Testis (tissue), 3 donors: Measurements from ENCODE around the gene LIME1. TPM values are rescaled to one million over a fixed set of nuclear protein-coding genes. Genes with fewer than 3 reads are reported as not detected.

Source experiments
- DNase-seq: peaks from one replicate; pipeline ENCODE4 v3.0.0-alpha.2; 2019
- H3K27ac ChIP-seq, 2 donors: fragments of 200-600 bp; sonication (generic); one replicate each; pipeline ENCODE4 v1.5.1; 2019
- H3K27me3 ChIP-seq: fragments of 200-600 bp; sonication (generic); one replicate; pipeline ENCODE4 v1.5.1; 2019
- H3K36me3 ChIP-seq: fragments of 200-600 bp; sonication (generic); one replicate; pipeline ENCODE4 v1.5.1; 2017; ENCODE audit warnings: low read depth; ENCODE audit errors: missing control alignments
- H3K4me1 ChIP-seq: fragments of 200-600 bp; sonication (generic); one replicate; pipeline ENCODE4 v1.5.1; 2019
- H3K4me3 ChIP-seq, 2 donors: fragments of 200-600 bp; sonication (generic); one replicate each; pipeline ENCODE4 v1.5.1; 2017 to 2019
- H3K9me3 ChIP-seq: fragments of 200-600 bp; sonication (generic); one replicate; pipeline ENCODE4 v1.5.1; 2017
- POLR2A ChIP-seq: fragments of 450-650 bp; IDR thresholded peaks from one replicate; pipeline ENCODE4 v1.6.1; 2017; ENCODE audit warnings: antibody characterized with exemption, mild to moderate bottlenecking, moderate library complexity
- WGBS, 2 donors: methylation state at CpG; one replicate each; pipeline ENCODE4 v1.1.5; 2018; 5-methylcytosine and 5-hydroxymethylcytosine counted together
- intact Hi-C: fragments of 100-400 bp; cut with DNase I; formaldehyde crosslinking; loops from one replicate; pipeline ENCODE4 v1.15.1; 2023; ENCODE audit warnings: low total_unique reads
- polyA plus RNA-seq: library from polyadenylated mRNA; stranded (reverse); fragments of 350-450 nt; fragmentation: Illumina TruSeq; extraction: RNeasy Lipid Tissue Mini Kit (QIAGEN cat#74804); gene quantifications from one replicate; pipeline ENCODE4 v1.2.3, GENCODE V29; 2014; ENCODE audit warnings: low read depth, low replicate concordance; ENCODE audit not compliant: insufficient read depth
- total RNA-seq, 2 donors: library from RNA; depleted of rRNA; stranded (reverse); fragments of >200 nt; gene quantifications; one replicate each; pipeline ENCODE4 v1.2.3, GENCODE V29; 2016
- TF ChIP-seq, protein P1 (sequence below), 3 experiments: fragments of 450-650 bp in 2 of 3; fragments of 200-600 bp in 1 of 3; sonication (generic) in 1 of 3; IDR thresholded peaks; one replicate each; pipeline ENCODE4 v1.5.1; 2016 to 2019; ENCODE audit warnings: antibody characterized with exemption in 3 of 3, mild to moderate bottlenecking in 2 of 3, moderate library complexity in 1 of 3

Gene LIME1
- total and polyA plus RNA-seq, 3 donors from 2014 or later: 5.6 to 47.4 (median 41.4) TPM

DNA sequence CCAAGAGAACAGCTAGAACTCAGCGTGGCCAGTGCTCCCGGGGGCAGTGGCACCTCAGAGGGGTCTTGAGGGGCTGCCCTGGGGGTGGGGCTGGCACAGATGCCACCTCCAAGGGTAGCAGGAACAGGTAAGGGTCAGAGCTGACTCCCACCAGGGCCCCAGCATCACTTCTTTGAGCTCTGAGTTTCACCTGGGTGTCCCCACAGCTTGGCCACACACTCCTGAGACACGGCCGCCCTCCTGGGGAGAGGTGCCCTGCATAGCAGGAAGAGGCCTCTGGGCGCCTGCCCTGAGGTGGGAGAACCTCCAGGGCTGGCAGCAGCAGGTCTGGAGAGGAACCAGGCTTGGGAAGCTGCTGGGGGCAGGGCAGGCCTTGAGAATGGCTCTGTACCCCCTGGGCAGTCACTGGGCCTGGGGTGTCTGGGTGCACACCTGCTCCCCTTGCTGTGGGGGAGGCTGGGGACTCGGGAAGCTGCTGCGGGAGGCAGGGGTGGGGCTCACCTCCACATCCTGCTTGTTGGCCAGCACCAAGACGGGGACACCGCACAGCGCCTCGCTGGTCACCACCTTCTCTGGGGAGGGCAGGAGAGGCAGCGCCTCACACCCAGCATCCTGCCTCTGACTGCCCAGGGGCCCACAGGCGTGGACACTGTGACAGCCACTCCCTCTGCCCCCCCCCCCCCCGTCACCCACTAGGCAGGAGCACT is 35.0 kb upstream of the LIME1 start:
- peaks cover 24% of the 10 kb centered on the region for H3K4me1 ChIP-seq
- no peak overlapping the region for H3K27ac ChIP-seq
- intact Hi-C loops: no loop called here
- no peaks in the 10 kb centered on the region for H3K36me3 ChIP-seq
- H3K9me3 ChIP-seq: no peaks in the 10 kb centered on the region
- DNase-seq: no peak
- no peaks in the 10 kb centered on the region for H3K27me3 ChIP-seq
- TF ChIP-seq POLR2A: no peak
- TF ChIP-seq, protein P1, sequence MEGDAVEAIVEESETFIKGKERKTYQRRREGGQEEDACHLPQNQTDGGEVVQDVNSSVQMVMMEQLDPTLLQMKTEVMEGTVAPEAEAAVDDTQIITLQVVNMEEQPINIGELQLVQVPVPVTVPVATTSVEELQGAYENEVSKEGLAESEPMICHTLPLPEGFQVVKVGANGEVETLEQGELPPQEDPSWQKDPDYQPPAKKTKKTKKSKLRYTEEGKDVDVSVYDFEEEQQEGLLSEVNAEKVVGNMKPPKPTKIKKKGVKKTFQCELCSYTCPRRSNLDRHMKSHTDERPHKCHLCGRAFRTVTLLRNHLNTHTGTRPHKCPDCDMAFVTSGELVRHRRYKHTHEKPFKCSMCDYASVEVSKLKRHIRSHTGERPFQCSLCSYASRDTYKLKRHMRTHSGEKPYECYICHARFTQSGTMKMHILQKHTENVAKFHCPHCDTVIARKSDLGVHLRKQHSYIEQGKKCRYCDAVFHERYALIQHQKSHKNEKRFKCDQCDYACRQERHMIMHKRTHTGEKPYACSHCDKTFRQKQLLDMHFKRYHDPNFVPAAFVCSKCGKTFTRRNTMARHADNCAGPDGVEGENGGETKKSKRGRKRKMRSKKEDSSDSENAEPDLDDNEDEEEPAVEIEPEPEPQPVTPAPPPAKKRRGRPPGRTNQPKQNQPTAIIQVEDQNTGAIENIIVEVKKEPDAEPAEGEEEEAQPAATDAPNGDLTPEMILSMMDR (IDR thresholded peaks at IDR 0.05): no peak
- H3K4me3 ChIP-seq: no peak overlapping the region
- 85% methylated on average over 11 of the region's 14 CpGs; no CpG with 5 or more reads in 1 of the 2 donors for WGBS, 2 donors

DNA sequence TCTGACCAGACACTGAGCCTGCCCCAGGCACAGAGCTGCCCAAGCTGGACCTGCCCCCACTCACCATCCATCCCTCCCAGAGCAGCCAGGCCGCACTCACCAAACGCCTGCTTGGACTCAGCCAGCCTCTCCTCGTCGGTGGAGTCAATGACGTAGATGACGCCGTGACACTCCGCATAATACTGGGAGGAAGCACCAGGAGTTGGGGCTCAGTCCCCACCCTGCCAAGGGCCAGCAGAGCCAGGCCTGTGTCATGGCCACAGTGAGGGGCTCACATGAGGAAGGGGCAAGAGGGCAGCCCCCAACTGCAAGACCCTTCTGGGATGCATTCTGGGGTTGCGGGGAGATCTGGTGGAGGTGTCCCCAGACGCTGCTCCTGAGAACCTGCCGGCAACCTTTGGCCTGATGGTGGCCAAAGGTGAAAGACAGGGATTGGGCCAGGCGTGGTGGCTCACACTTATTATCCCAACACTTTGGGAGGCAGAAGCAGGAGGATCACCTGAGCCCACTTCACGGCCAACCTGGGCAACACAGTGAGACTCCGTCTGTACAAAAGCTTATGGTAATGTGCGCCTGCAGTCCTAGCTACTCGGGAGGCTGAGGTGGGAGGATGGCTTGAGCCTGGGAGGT is 34.3 kb upstream of the LIME1 start:
- DNase-seq: no peak
- intact Hi-C loops: no loop called here
- Histone ChIP-seq H3K27ac (no peak overlapping the region), H3K4me1 (peaks cover 29% of the 10 kb centered on the region), H3K36me3 (no peaks in the 10 kb centered on the region), H3K9me3 (no peaks in the 10 kb centered on the region), H3K4me3 (no peak overlapping the region), H3K27me3 (no peaks in the 10 kb centered on the region)
- 92 to 97% methylated on average over 6 to 16 of the region's 16 CpGs for WGBS, 2 donors
- TF ChIP-seq, protein P1 (IDR thresholded peaks at IDR 0.05): no peak
- no peak for TF ChIP-seq POLR2A

DNA sequence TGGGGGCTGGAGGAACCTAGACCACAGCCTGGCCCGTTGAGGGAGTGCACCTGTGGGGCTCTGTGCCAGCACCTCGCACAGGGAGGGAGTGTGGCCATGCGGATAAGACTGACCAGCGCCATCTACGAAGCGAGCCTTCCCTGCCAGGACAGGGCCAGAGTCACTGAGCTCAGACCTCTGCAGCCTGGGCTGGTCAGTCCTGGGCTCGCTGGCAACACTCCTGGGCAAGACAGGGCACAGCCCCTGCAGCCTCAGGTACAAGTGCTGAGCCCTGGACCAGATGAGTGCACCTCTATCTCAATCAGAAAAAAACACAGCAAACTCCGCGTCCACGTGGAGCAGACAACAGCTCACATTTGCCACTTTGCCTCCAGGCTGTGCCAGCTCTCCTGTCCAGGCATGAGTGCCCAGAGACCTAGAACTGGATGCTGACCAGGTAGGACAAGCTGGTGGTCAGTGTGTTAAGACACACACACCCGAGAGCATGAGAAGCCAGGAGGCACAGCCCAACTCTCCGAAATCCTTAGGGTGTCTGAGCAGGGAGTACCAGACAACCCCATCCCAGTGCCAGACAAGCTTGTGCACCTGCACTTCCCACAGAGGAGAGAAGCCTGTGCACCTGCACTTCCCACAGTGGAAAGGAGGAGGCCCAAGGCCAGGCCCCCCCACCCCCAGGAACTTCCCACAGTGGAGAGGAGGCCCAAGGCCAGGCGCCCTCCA is 33.6 kb upstream of the LIME1 start:
- DNase-seq: no peak
- Histone ChIP-seq H3K27ac (no peak overlapping the region), H3K4me1 (peaks cover 29% of the 10 kb centered on the region), H3K36me3 (no peaks in the 10 kb centered on the region), H3K4me3 (no peak overlapping the region), H3K27me3 (no peaks in the 10 kb centered on the region), H3K9me3 (no peaks in the 10 kb centered on the region)
- 70 to 74% methylated on average over 5 to 13 of the region's 13 CpGs for WGBS, 2 donors
- intact Hi-C loops: no loop called here
- TF ChIP-seq, protein P1 (IDR thresholded peaks at IDR 0.05): no peak
- no peak for TF ChIP-seq POLR2A

DNA sequence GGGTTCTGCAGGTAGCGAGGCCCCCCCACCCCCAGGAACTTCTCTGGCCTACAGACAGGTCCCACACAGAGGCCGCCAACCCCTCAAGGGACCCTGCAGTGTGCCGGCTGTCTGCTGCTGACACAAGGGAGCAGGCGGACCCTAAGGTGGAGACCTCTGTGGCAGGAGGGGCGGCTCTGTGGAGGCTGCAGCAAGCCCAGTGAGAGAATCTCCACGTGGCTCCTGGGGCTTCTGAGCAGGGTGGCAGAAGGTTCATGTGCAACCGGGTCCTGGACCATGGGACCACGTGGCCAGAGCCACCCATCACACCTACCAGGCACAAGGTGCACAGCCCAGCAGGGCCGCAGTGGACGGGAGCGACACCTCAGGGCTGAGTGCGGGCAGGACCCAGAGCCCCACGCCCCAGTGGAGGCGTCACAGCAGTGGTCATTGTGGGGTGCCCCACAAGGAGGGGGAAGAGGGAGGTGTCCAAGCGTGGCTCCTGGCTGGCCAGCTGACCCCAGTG is 32.9 kb upstream of the LIME1 start:
- Histone ChIP-seq H3K36me3 (no peaks in the 10 kb centered on the region), H3K9me3 (no peaks in the 10 kb centered on the region), H3K4me1 (peaks cover 29% of the 10 kb centered on the region), H3K27me3 (no peaks in the 10 kb centered on the region), H3K4me3 (no peak overlapping the region), H3K27ac (no peak overlapping the region)
- no peak for TF ChIP-seq POLR2A
- TF ChIP-seq, protein P1 (IDR thresholded peaks at IDR 0.05): no peak
- intact Hi-C loops: no loop called here
- WGBS, 2 donors: 90 to 100% methylated on average over 2 to 15 of the region's 15 CpGs
- DNase-seq: no peak
